Type B pancreatic cell (in vitro differentiated cells): ENCODE data around the gene ACKR3. TPM values are rescaled to one million over a fixed set of nuclear protein-coding genes. Genes with fewer than 3 reads are reported as not detected.
A peak's percentile ranks its signal among the peaks of the same experiment; 100 is the strongest.

Experiments
- DNase-seq: peaks from one replicate; pipeline ENCODE4 v3.0.0; 2021; ENCODE audit warnings: mixed read lengths; ENCODE audit not compliant: unreplicated experiment; ENCODE audit errors: extremely low spot score
- H3K27ac Mint-ChIP-seq: 2 replicates; pipeline ENCODE4 v1.8.0; 2021; ENCODE audit warnings: mild to moderate bottlenecking, mixed read lengths
- H3K27me3 Mint-ChIP-seq: 2 replicates; pipeline ENCODE4 v1.8.0; 2021; ENCODE audit warnings: mixed read lengths
- H3K36me3 Mint-ChIP-seq: 2 replicates; pipeline ENCODE4 v1.8.0; 2021; ENCODE audit warnings: mixed read lengths
- H3K4me1 Mint-ChIP-seq: one replicate; pipeline ENCODE4 v1.8.0; 2021; ENCODE audit warnings: mixed read lengths; ENCODE audit not compliant: unreplicated experiment
- H3K4me3 Mint-ChIP-seq: 2 replicates; pipeline ENCODE4 v1.8.0; 2021; ENCODE audit warnings: mild to moderate bottlenecking, mixed read lengths
- H3K9me3 Mint-ChIP-seq: 2 replicates; pipeline ENCODE4 v1.8.0; 2021; ENCODE audit warnings: mixed read lengths
- total RNA-seq: library from RNA; stranded (reverse); gene quantifications from 2 replicates; pipeline ENCODE4 v1.2.1, GENCODE V29; 2021; ENCODE audit warnings: low replicate concordance
- TF ChIP-seq, protein P1 (sequence below): fragments of 200-600 bp; sonication (generic); conservative IDR thresholded peaks from 2 replicates; pipeline ENCODE4 v1.5.0; 2021; ENCODE audit warnings: antibody characterized with exemption, mild to moderate bottlenecking

ACKR3 gene
- total RNA-seq, 1 donor from 2014 or later, result 44.6 TPM

DNA sequence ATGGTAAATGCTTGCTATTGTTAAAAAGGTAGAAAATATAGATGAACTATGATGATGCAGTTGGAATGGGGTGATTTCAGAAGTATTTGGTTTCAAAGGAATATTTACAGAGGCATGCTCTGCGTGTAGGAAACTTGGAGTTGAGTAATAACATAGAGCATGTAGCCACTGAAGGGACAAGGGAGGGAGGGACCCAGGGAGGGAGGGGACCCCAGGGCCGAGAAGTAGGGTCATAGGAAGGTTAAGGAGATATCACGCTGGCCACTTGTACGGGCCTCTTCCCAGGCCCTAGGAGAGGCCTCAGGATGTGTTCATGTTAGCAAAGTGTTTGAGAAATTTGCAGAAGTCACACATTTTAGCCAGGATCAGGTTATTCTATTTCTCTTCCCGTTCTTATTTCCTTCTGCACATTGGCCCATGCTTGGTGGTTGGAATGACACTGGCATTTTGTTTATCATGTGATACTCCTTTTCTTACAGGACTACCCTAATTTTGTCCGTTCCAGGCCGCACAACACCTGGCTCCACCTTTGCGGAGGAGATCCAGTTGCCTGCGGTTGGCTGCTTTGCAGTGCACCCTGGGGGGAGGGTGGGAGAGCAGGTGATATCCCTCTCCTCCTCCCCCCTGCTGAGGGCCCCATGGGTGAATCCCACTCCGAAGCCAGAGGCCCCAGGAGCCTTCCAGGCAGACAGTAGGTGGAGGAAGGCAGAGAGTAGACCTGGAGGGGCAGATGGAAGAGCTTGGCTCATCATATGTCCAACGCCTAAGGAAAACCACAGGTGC, 16.9 kb upstream of the ACKR3 start:
- TF ChIP-seq, protein P1, sequence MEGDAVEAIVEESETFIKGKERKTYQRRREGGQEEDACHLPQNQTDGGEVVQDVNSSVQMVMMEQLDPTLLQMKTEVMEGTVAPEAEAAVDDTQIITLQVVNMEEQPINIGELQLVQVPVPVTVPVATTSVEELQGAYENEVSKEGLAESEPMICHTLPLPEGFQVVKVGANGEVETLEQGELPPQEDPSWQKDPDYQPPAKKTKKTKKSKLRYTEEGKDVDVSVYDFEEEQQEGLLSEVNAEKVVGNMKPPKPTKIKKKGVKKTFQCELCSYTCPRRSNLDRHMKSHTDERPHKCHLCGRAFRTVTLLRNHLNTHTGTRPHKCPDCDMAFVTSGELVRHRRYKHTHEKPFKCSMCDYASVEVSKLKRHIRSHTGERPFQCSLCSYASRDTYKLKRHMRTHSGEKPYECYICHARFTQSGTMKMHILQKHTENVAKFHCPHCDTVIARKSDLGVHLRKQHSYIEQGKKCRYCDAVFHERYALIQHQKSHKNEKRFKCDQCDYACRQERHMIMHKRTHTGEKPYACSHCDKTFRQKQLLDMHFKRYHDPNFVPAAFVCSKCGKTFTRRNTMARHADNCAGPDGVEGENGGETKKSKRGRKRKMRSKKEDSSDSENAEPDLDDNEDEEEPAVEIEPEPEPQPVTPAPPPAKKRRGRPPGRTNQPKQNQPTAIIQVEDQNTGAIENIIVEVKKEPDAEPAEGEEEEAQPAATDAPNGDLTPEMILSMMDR, result no peak
- Mint-ChIP-seq H3K4me3 (no peak overlapping the region), H3K27ac (no peak overlapping the region), H3K36me3 (no peaks in the 10 kb centered on the region), H3K4me1 (peaks cover 26% of the 10 kb centered on the region), H3K27me3 (peaks cover 6% of the 10 kb centered on the region), H3K9me3 (peaks cover 21% of the 10 kb centered on the region)
- DNase-seq, result no peak

DNA sequence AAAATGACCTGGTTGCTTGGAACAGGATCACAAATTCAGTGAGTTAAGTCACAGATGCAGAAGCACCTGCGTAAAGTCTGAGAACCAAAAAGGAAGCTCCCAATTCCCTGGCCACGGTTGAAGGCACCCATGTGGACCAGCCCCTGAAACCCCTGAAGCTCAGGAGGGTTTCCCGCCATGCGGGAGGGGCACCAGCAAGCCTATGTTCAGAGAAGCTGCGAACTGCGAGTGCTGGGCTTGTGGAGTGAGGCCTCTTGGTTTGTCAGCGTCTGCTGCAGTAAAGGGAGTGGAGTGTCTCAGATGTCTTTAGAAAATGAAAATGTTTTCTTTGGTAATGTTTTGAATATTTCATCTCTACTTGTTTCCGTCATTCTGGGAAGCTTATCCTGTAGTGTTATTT, 16.1 kb upstream of the ACKR3 start:
- H3K27ac Mint-ChIP-seq, result no peak overlapping the region
- DNase-seq, result no peak
- H3K4me3 Mint-ChIP-seq, result no peak overlapping the region
- H3K36me3 Mint-ChIP-seq, result no peaks in the 10 kb centered on the region
- TF ChIP-seq, protein P1, result no peak
- H3K4me1 Mint-ChIP-seq, result peaks cover 26% of the 10 kb centered on the region
- H3K27me3 Mint-ChIP-seq, result peaks cover 6% of the 10 kb centered on the region
- peaks cover 16% of the 10 kb centered on the region for H3K9me3 Mint-ChIP-seq

DNA sequence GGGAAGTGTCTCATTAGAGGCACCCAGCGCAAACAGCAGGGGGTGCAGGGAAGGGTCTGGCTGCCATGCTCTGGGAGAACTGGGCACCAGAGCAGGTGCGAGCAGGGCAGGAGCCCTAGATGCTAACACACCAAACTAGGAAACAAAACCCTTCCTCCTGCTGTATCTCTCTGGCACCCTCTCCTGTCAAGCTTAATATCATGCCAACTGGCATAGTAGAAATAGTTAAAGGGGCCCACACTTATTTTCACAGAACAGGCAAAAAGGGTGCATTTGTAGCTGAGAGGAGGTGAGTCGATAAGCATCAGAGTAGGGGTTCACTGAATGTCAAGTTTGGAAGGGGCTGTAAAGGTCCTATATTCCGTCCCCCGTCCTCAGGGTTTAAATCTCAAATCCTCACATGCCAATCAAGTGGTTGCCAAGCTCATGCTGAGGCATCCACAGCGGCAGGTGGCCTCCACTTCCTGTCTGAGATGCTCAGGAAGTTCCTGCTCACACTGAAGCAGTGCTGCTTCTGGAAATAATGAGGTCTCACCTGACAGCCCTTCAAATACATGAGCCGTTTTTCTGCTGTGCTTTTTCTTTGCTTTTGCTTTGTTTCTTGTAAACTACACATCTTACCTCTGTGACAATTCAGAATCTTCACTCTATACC, 14.9 kb upstream of the ACKR3 start:
- Mint-ChIP-seq H3K9me3 (peaks cover 15% of the 10 kb centered on the region), H3K4me3 (no peak overlapping the region), H3K27me3 (peaks cover 6% of the 10 kb centered on the region), H3K4me1 (peaks cover 34% of the 10 kb centered on the region), H3K36me3 (no peaks in the 10 kb centered on the region), H3K27ac (no peak overlapping the region)
- no peak for DNase-seq
- TF ChIP-seq, protein P1, result no peak

DNA sequence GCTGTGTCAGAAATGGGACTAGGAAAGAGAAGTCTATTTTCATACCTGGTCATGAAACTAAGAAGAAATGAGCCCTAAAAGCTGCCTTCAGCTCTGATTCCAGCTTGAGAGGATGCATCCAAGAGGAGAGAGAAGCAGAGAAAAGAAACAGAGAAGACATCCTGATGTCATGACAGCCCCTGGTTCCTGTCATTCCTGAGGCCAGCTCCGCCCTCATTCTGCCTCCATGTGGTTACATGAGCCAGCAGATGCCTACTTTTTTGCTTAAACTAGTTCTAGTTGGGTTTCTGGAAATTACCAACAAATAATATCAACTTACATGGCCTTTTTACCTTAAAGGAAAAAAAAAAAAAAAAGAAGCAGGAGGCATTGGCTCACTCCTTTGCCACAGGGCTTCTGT, 14.1 kb upstream of the ACKR3 start:
- TF ChIP-seq, protein P1, result no peak
- Mint-ChIP-seq H3K27ac (peak overlapping the region; percentile 14), H3K9me3 (peaks cover 15% of the 10 kb centered on the region), H3K4me1 (peaks cover 31% of the 10 kb centered on the region), H3K36me3 (no peaks in the 10 kb centered on the region), H3K4me3 (no peak overlapping the region), H3K27me3 (peaks cover 6% of the 10 kb centered on the region)
- no peak for DNase-seq

DNA sequence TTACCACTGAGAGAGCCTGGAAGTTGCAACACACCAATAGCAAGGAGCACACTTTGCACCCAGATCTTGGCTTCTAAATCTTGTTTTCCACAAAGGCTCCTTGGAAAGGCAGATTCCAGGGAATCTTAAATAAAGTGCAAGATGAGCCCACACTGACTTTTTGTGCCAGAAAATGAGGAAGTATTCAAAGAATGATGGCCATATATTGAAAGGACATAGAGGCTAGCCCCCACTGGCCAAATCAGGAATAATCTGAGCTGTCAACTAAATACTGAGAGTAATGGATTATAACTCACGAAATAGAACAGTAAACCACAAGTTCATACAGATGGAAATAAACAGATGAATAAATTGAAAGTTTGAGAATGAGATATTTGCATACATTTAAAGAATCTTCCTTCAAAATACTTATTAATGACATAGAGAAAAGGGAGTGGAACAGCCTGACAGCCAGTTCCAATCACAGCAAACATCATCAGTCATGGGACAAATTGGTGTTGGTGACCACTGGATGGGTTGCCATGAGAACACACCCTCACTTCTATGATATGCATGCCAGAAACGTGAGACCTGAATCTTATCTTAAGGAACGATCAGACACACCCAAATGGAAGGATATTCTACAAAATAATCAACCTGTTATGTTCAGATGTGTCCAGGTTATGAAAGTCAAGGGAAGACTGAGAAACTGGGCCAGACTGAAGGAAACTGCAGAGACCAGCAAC, 12.2 kb upstream of the ACKR3 start:
- peak overlapping the region; percentile 26 for H3K4me3 Mint-ChIP-seq
- peaks cover 3% of the 10 kb centered on the region for H3K27me3 Mint-ChIP-seq

More for the DNA sequence above, 12.2 kb upstream of the ACKR3 start:
- no peak for DNase-seq
- TF ChIP-seq, protein P1, result no peak
- Mint-ChIP-seq H3K27ac (peak overlapping the region; percentile 58), H3K4me1 (peaks cover 19% of the 10 kb centered on the region), H3K9me3 (peaks cover 15% of the 10 kb centered on the region), H3K36me3 (peaks cover 3% of the 10 kb centered on the region)
